ENCODE data around the gene FMNL2.

GRCh38 chr2:152594022-152594766 lies 259.2 kb downstream of the FMNL2 start:
- TF ChIP-seq CTCF (IDR thresholded peaks at IDR 0.05) (no peak), POLR2A (IDR thresholded peaks at IDR 0.05) (no peak)

Data from esophagus squamous epithelium (tissue), 4 donors.